ENCODE data around the gene NDUFS5. TPM values are rescaled to one million over a fixed set of nuclear protein-coding genes. Genes with fewer than 3 reads are reported as not detected.

NDUFS5 gene
- total and polyA plus RNA-seq, 12 donors, result 303 to 6,035 (median 561) TPM

GRCh38 chr1:39021426-39021825 lies 4.7 kb upstream of the NDUFS5 start:
- DNase-seq (no peak), ATAC-seq (no peak)
- no peaks in the 10 kb centered on the region for H3K36me3 ChIP-seq
- 72 to 77% methylated on average over 1 of the region's 1 CpG for WGBS, 2 donors
- H3K27me3 ChIP-seq, result no peaks in the 10 kb centered on the region
- intact Hi-C loops (cut with DNase I), result loop anchor here in 2 of 10 donors (10.0 kb wide), 2 partner anchors 147 to 157 kb away; partner anchors contain the start of gene MYCBP (in 1 of the 2)
- H3K4me3 ChIP-seq, result no peak overlapping the region
- H3K9me3 ChIP-seq, result no peaks in the 10 kb centered on the region
- H3K4me1 ChIP-seq, result peaks cover 0 to 8% (median 5%) of the 10 kb centered on the region in 9 donors
- no peak overlapping the region for H3K27ac ChIP-seq
- TF ChIP-seq CTCF (IDR thresholded peaks at IDR 0.05), result no peak

DNA sequence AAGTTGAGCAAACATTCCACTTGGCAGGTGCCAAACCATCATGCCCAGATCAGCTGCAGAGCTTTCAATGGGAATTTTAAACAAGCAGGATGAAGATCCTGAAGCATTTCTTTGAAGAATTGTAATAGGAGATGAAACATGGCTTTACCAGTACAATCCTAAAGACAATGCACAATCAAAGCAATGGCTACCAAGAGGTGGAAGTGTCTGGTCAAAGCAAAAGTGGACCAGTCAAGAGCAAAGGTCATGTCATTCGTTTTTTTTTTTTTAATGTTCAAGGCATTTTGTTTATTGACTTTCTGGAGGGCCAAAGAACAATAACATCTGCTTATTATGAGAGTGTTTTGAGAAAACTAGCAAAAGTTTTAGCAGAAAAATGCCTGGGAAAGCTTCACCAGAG lies 3.0 kb upstream of the NDUFS5 start:
- H3K27me3 ChIP-seq, result no peaks in the 10 kb centered on the region
- intact Hi-C loops (cut with DNase I), result loop anchor here in 2 of 10 donors (10.0 kb wide), 2 partner anchors 148 to 158 kb away; partner anchors contain the start of gene MYCBP (in 1 of the 2)

DNA sequence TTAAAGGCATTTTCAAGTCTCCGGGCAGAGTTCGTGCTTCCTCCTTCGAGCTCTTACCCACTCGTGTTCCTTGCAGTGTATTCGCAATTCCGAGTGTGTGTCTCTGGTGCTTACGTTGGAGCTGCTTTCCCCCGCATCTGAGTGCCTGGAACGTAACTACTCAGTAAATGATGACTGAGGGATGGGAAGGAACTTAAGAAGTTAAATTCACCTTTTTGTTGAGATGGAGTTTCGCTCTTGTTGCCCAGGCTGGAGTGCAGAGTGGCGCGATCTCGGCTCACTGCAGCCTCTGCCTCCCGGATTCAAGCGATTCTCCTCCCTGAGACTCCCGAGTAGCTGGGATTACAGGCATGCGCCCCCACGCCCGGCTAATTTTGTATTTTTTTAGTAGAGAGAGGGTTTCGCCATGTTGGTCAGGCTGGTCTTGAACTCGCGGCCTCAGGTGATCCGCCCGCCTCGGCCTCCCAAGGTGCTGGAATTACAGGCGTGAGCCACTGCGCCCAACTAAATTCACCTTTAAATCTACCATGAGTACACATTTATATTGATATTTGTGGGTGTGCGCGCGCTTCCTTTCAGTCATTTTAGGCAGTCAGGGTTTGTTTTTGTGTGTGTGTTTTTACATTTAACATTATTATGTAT lies 837 bp downstream of the NDUFS5 start:
- no peak for DNase-seq
- ATAC-seq, result no peak
- Histone ChIP-seq H3K4me1 (peaks cover 3 to 39% (median 21%) of the 10 kb centered on the region in 9 donors), H3K36me3 (peaks cover 0 to 41% (median 33%) of the 10 kb centered on the region in 9 donors), H3K4me3 (peak overlapping the region; percentile 62 to 86 (median 75)), H3K27ac (peak overlapping the region; percentile 89 to 99 (median 95)), H3K9me3 (no peaks in the 10 kb centered on the region), H3K27me3 (no peaks in the 10 kb centered on the region)
- intact Hi-C loops (cut with DNase I), result loop anchor here in 4 of 10 donors (5.0 to 10.0 kb wide), 3 partner anchors 35 to 162 kb away; partner anchors contain the start of genes AKIRIN1 (in 2 of the 4) and MYCBP (in 1 of the 4)
- TF ChIP-seq CTCF (IDR thresholded peaks at IDR 0.05), result no peak
- WGBS, 2 donors, result 26 to 37% methylated on average over 30 of the region's 30 CpGs

More for the DNA sequence above, 3.0 kb upstream of the NDUFS5 start:
- ATAC-seq (no peak), DNase-seq (no peak)
- no peak overlapping the region for H3K4me3 ChIP-seq
- peaks cover 0 to 2% (median 0%) of the 10 kb centered on the region in 9 donors for H3K36me3 ChIP-seq
- H3K4me1 ChIP-seq, result peaks cover 3 to 20% (median 12%) of the 10 kb centered on the region in 9 donors
- TF ChIP-seq CTCF (IDR thresholded peaks at IDR 0.05), result no peak
- H3K27ac ChIP-seq, result no peak overlapping the region
- no peaks in the 10 kb centered on the region for H3K9me3 ChIP-seq
- whole genome bisulfite sequencing, 2 donors, result 55 to 71% methylated on average over 1 of the region's 1 CpG

DNA sequence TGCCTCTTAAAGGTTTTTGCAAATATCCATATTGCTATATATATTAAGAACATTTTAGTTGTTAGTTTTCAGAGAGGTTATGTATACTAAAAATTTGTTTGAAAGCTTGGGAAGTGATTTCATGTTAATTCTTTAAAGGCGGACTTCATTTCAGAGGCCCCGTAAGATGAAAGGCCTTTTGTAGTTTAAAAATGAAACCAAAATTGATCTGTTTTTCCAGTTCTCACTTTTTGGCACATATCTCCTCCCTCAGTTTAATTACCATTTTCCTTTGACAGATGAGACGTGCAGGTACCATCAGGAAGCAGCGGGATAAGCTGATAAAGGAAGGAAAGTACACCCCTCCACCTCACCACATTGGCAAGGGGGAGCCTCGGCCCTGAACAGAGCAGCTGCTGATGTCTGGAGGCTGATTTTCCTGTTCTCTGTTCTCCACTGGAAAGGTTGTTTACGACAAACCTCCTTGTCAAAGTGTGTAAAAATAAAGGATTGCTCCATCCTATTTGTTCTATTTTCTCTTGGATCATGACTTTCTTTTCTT lies 8.0 kb downstream of the NDUFS5 start:
- intact Hi-C loops (cut with DNase I), result no loop called here
- 57 to 59% methylated on average over 6 of the region's 6 CpGs for WGBS, 2 donors

More for the DNA sequence above, 8.0 kb downstream of the NDUFS5 start:
- ATAC-seq, result no peak
- Histone ChIP-seq H3K4me3 (no peak overlapping the region), H3K9me3 (no peaks in the 10 kb centered on the region), H3K4me1 (peaks cover 0 to 19% (median 7%) of the 10 kb centered on the region in 9 donors), H3K27ac (peak overlapping the region in 5 of 10 donors; percentile 14 to 57 (median 50)), H3K36me3 (peaks cover 0 to 100% (median 78%) of the 10 kb centered on the region in 9 donors), H3K27me3 (no peaks in the 10 kb centered on the region)
- no peak for TF ChIP-seq CTCF (IDR thresholded peaks at IDR 0.05)
- no peak for DNase-seq

Data from heart right ventricle (tissue), 16 donors.